Loucy (cell line): ENCODE measurements around the gene SYNE2.

ENCODE experiments used
- H2AFZ ChIP-seq: fragments of 200-600 bp; sonication (generic); 2 replicates; pipeline ENCODE4 v1.6.0; 2016; ENCODE audit warnings: antibody characterized with exemption, mild to moderate bottlenecking, low read length, moderate library complexity
- H3F3A ChIP-seq: fragments of 200-600 bp; 2 replicates; pipeline ENCODE4 v1.6.0; 2016; ENCODE audit warnings: antibody characterized with exemption, low read depth, mild to moderate bottlenecking
- H3K27me3 ChIP-seq: fragments of 200-600 bp; sonication (generic); 2 replicates; pipeline ENCODE4 v1.6.1; 2014; ENCODE audit warnings: low read length, mild to moderate bottlenecking; ENCODE audit not compliant: insufficient read depth, poor library complexity, severe bottlenecking
- H3K36me3 ChIP-seq: fragments of 200-600 bp; sonication (generic); 2 replicates; pipeline ENCODE4 v1.6.1; 2016; ENCODE audit warnings: low read length; ENCODE audit not compliant: insufficient read depth
- H3K4me1 ChIP-seq: fragments of 200-600 bp; sonication (generic); 2 replicates; pipeline ENCODE4 v1.5.1; 2014; ENCODE audit warnings: low read length, mild to moderate bottlenecking; ENCODE audit not compliant: insufficient read depth, poor library complexity, severe bottlenecking
- H3K4me2 ChIP-seq: fragments of 200-600 bp; sonication (generic); 2 replicates; pipeline ENCODE4 v1.6.0; 2014; ENCODE audit warnings: antibody characterized with exemption, low read length, low read depth, mild to moderate bottlenecking; ENCODE audit not compliant: poor library complexity, severe bottlenecking
- H3K4me3 ChIP-seq: fragments of 200-600 bp; sonication (generic); 2 replicates; pipeline ENCODE4 v1.5.1; 2014; ENCODE audit warnings: low read length, mild to moderate bottlenecking, mixed read lengths; ENCODE audit not compliant: poor library complexity, severe bottlenecking
- H3K79me2 ChIP-seq: fragments of 200-600 bp; sonication (generic); 2 replicates; pipeline ENCODE4 v1.6.1; 2014; ENCODE audit warnings: low read length; ENCODE audit not compliant: insufficient read depth
- H3K9ac ChIP-seq: fragments of 200-600 bp; sonication (generic); 2 replicates; pipeline ENCODE4 v1.6.0; 2014; ENCODE audit warnings: mild to moderate bottlenecking, low read depth, low read length, moderate library complexity; ENCODE audit not compliant: poor library complexity, severe bottlenecking
- H3K9me2 ChIP-seq: fragments of 200-600 bp; sonication (generic); replicated peaks from 2 replicates; pipeline ENCODE4 v1.6.1; 2016; ENCODE audit warnings: low read depth, low read length, mixed read lengths
- H3K9me3 ChIP-seq: fragments of 200-600 bp; sonication (generic); 2 replicates; pipeline ENCODE4 v1.6.1; 2014; ENCODE audit warnings: mild to moderate bottlenecking, antibody characterized with exemption, low read length, low read depth; ENCODE audit not compliant: insufficient read depth
- H4K20me1 ChIP-seq: fragments of 200-600 bp; sonication (generic); 2 replicates; pipeline ENCODE4 v1.6.0; 2014; ENCODE audit warnings: antibody characterized with exemption, low read length, mild to moderate bottlenecking; ENCODE audit not compliant: insufficient read depth, poor library complexity, severe bottlenecking
- EZH2phosphoT487 ChIP-seq: fragments of 200-600 bp; IDR thresholded peaks from 2 replicates; pipeline ENCODE4 v1.6.1; 2018; ENCODE audit warnings: antibody characterized with exemption, mild to moderate bottlenecking, moderate library complexity, borderline replicate concordance
- TF ChIP-seq, protein P1 (sequence below): fragments of 200-600 bp; sonication (generic); conservative IDR thresholded peaks from 2 replicates; pipeline ENCODE4 v1.5.1; 2014; ENCODE audit warnings: mild to moderate bottlenecking, antibody characterized with exemption, low read length

SYNE2 gene

DNA sequence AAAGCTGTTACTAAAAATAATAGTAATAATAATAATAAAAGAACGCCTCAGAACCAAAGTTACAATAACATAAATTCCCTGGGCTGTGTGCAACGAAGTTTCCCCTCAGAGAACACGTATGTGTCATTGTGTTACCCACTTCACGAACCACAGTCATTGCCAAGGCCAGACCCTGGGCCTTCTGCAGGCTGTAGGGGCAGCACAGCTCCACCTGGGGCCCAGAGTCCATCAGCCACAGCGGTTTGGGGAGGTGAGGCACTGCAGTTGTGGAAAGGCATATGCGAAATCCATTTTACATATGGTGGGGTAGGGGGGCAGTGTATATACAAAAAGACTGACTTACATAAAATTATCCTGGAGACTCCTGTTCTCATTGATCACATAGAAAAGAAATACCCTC, 385.2 kb downstream of the SYNE2 start:
- no peak for TF ChIP-seq EZH2phosphoT487
- TF ChIP-seq, protein P1, sequence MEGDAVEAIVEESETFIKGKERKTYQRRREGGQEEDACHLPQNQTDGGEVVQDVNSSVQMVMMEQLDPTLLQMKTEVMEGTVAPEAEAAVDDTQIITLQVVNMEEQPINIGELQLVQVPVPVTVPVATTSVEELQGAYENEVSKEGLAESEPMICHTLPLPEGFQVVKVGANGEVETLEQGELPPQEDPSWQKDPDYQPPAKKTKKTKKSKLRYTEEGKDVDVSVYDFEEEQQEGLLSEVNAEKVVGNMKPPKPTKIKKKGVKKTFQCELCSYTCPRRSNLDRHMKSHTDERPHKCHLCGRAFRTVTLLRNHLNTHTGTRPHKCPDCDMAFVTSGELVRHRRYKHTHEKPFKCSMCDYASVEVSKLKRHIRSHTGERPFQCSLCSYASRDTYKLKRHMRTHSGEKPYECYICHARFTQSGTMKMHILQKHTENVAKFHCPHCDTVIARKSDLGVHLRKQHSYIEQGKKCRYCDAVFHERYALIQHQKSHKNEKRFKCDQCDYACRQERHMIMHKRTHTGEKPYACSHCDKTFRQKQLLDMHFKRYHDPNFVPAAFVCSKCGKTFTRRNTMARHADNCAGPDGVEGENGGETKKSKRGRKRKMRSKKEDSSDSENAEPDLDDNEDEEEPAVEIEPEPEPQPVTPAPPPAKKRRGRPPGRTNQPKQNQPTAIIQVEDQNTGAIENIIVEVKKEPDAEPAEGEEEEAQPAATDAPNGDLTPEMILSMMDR, result no peak
- Histone ChIP-seq H3K9me3 (no peaks in the 10 kb centered on the region), H3K79me2 (no peaks in the 10 kb centered on the region), H3K9me2 (no peaks in the 10 kb centered on the region), H3K4me1 (no peaks in the 10 kb centered on the region), H3K27me3 (no peaks in the 10 kb centered on the region), H3K4me2 (no peak overlapping the region), H3K9ac (no peak overlapping the region), H4K20me1 (no peaks in the 10 kb centered on the region), H3K4me3 (no peak overlapping the region), H2AFZ (no peak overlapping the region), H3F3A (no peaks in the 10 kb centered on the region), H3K36me3 (no peaks in the 10 kb centered on the region)

DNA sequence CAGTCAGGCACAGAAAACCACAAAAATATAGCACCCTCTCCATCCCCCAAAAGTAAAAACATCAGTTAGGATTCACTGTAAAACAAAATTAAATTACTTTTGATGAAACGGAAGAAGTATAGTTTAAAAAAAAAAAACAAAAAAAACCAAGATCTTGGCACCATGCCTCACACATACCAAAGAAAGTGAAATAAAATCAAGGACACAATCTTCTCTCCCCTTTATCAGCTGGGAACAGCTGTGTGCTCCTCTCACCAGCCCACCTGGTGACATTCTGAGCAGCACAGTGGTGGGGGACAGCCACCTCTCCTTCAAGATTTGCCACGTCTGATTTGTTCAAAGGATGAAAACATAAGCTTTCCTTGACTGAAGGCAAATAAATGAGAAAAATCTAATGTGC, 385.8 kb downstream of the SYNE2 start:
- H3K4me2 ChIP-seq, result no peak overlapping the region
- H3K27me3 ChIP-seq, result no peaks in the 10 kb centered on the region
- H3K4me1 ChIP-seq, result no peaks in the 10 kb centered on the region
- TF ChIP-seq, protein P1, result no peak
- no peak for TF ChIP-seq EZH2phosphoT487
- H3K79me2 ChIP-seq, result no peaks in the 10 kb centered on the region
- H3K36me3 ChIP-seq, result no peaks in the 10 kb centered on the region
- no peak overlapping the region for H2AFZ ChIP-seq
- no peak overlapping the region for H3K9ac ChIP-seq
- H4K20me1 ChIP-seq, result no peaks in the 10 kb centered on the region
- H3K9me2 ChIP-seq, result no peaks in the 10 kb centered on the region
- H3K4me3 ChIP-seq, result no peak overlapping the region
- no peaks in the 10 kb centered on the region for H3F3A ChIP-seq
- no peaks in the 10 kb centered on the region for H3K9me3 ChIP-seq

DNA sequence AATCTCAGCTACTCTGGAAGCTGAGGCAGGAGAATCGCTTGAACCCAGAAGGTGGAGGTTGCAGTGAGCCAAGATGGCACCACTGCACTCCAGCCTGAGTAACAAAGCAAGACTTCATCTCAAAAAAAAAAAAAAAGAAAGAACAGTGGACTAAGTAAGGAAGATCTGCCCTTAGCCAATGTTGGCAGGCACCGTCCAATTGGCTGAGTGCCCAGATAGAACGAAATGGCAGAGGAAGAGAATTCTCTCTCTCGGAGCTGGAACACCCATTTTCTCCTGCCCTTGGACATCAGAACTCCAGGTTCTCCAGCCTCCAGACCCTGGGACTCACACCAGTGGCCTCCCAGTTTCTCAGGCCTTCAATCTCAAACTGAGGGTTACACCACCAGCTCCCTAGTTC, 391.5 kb downstream of the SYNE2 start:
- Histone ChIP-seq H3K36me3 (no peaks in the 10 kb centered on the region), H3K4me2 (no peak overlapping the region), H3K9ac (no peak overlapping the region), H3K79me2 (no peaks in the 10 kb centered on the region), H3K27me3 (no peaks in the 10 kb centered on the region), H4K20me1 (no peaks in the 10 kb centered on the region), H3K4me1 (no peaks in the 10 kb centered on the region), H3F3A (no peaks in the 10 kb centered on the region), H2AFZ (no peak overlapping the region), H3K9me3 (no peaks in the 10 kb centered on the region), H3K4me3 (no peak overlapping the region), H3K9me2 (no peaks in the 10 kb centered on the region)
- TF ChIP-seq, protein P1, result no peak
- TF ChIP-seq EZH2phosphoT487, result no peak
